Measurements from ENCODE around the gene CFAP97D2.
"Not testable (repeated sequence)": the region's sequence is repeated elsewhere in the genome, so short reads cannot be mapped to it uniquely, and the experiment has no call there.

CFAP97D2 gene

DNA sequence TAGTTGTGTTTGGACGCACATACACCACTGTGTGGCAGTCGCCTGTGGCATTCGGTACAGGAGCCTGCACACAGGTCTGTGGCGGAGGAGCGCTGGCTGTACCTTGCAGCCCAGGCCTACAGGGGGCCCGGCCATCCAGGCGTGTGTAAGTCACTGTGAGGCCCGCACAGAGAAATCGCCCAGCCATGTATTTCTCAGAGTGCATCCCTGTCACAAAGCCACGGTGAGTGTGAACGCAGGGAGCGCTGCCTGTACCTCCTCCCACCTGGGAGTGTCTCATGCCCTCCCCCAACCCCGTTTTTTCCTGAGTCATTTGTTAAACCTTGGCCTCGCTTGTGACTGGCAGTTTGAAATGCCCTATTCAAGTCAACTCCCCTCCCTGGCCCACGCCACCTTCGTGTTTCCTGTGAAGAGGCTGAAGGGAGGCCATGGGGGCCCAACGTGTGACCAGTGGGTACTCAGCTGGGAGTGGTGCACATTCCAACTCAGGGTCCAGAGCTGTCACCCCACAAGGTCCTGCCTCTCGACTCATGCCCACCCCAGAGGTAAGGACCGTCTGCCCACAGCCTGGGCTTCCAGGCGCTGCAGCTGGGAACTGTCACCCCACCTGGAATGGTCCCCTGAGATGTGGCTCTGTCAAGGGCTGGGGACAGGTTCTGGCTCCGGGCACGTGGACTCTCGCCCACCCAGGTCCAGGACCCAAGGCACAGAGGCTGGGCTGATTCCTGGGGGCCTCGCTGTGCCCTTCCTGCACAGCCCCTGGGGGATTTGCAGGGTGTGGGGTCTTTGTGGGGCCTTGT lies 35.1 kb upstream of the CFAP97D2 start:
- DNase-seq (ENCODE audit: low spot score), result no peak

DNA sequence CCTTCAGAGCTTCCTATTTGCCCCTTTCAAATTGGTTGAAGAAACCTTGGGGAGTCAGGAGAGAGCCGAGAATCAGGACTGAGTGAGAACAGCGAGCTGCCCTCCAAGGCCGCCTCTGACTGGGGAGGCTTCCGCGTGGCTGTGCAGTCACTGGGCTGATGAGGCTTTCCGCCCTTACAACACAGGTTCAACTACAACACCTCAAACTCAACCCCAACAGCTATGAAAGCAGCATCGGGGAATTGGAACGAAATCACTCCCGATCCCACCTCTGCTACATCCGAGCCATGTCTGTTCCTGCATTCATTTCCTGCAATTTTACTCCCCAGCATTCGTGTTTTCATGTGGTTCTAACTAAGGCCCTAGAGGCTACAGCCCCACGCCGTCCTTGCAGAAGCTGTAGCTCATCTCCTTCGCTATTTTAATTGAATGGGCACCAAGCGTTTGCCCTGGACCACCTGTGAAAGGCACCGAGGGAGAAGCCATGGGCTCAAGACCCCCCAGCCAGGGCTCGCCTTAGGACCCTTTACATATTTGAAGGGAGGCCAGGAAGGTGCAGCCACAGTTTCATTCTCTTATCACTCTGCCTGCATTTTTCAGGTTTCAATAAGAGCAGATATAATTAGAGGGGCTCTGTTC lies 34.3 kb upstream of the CFAP97D2 start:
- DNase-seq (ENCODE audit: low spot score), result no peak

DNA sequence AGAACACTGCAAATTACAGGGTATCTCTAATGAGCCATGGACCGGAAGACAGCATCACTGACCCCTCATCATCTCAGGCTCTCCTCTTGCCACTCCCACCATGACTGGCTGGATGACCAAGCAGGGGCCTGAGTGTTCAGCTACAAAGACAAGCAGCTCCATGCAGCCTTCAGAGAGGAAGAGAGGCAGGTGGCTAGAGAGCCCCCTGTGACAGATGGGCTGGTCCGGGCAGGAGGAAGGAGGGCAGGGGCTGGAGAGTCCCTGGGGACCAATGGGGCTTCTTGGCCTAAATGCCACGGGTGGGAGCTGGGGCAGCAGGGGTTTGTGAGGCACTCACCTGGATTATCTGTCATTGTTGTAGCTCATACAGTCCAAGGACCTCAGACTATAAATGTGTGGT lies 33.8 kb upstream of the CFAP97D2 start:
- DNase-seq (ENCODE audit: low spot score), result no peak

DNA sequence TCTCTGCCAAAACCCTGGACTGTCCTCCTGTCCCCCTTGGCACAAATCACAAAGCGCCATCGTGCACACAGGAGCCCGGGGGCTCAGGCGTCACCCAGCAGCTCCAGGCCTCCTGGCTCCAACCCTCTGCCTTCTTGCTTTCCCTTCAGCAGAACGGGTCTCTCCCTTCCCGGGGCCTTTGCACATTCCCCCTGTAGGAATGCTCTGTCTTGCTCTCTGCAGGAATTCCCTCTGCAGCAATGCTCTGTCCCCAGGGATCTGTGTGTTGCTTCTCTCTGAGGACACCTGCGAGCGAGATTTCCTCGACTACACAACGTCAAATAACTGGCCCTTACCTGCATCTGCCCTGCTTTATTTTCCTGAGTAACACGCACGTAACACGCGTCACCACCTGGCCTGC lies 33.3 kb upstream of the CFAP97D2 start:
- DNase-seq (ENCODE audit: low spot score), result no peak

DNA sequence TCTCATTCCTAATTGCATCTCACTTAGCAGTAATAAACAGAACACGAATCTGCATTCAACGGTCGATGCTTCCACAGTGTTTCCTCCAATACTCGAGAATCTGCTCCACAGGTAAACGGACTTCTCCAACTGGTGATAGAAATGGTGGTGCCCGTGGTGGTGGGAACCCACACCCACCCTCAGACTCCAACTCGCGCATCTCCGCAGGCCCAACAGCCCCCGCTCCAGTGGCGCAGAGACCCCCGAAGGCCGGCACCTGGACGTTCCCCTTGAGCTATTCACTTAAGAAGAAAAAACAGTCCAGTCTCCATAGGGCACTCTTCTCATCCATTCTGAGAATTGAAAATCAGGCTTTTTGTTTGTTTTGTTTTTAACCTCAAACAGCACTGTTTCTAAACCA lies 32.9 kb upstream of the CFAP97D2 start:
- no peak for DNase-seq (ENCODE audit: low spot score)

DNA sequence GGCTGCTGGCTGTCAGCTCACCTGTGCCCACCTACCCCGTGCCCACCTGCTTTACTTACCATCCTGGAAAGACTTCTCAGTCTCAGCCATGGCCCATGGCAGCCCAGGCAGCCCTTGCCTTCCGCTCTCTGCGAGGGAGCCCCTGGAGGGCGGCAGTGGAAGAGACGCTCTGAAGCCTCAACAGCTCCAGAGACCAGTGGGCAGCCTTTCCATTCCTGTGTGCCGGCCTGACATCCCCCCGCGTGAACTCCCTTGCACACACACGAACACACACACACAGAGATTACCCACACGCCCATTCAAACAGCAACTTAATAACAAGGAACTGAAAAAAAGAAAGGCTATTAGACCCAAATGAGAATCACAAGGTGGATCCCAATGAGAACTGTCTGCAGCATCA lies 32.4 kb upstream of the CFAP97D2 start:
- DNase-seq (ENCODE audit: low spot score), result no peak

DNA sequence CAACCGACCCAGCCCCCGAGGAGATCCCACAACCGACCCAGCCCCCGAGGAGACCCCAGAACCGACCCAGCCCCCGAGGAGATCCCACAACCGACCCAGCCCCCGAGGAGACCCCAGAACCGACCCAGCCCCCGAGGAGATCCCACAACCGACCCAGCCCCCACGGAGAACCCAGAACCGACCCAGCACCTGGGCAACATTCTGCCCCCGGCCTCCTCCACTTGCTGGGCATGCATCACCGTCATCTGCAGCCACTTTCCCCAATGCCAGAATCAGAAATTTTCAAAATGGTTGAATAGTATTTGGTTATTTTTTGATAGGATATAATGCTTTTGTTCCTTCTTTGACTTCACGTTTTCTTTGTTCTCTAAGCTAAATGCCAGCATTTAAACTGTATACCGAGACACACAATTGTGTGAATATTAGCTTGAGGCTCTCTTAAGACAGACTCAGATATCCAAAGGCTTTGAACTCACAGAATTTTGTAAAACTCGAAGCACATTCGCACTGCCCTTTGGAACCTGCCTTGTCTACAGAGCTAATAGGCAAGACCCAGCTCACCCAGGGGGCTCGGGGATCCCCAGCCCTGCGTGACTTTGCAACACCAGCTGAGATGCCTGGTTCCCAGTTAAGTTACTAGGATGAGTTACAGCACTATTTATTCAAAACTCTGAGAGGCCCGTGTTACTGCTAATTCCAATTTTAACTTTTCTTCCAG lies 31.1 kb upstream of the CFAP97D2 start:
- DNase-seq (ENCODE audit: low spot score), result no peak

DNA sequence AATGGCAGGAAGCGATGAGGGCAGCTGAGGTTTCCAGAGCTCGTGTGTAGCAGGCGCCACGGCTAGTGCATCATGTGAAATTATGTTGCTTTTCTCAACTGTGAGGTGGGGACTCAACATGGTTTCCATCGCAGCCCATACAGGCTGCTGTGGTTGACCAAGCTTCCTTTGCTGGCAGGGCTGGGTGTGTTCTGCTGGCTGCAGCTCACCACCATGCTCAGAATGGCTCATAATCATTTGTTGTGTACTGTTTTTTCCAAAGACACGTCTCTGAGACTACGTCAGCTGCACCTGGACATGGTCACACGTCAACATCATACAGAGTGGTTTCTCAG lies 30.6 kb upstream of the CFAP97D2 start:
- peak; percentile 79 for DNase-seq (ENCODE audit: low spot score)

DNA sequence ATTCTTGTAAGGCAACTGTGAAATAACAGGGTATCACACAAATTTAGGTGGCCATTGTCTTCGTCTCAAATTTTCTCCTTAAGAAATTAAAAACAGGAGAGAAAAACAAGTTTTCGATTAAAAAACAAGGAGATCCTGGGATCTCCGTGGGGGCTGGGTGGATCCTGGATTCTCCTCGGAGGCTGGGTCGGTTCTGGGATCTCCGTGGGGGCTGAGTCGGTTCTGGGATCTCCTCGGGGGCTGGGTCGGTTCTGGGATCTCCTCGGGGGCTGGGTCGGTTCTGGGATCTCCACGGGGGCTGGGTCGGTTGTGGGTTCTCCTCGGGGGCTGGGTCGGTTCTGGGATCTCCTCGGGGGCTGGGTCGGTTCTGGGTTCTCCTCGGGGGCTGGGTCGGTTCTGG lies 30.2 kb upstream of the CFAP97D2 start:
- not testable (repeated sequence) for DNase-seq (ENCODE audit: low spot score)

DNA sequence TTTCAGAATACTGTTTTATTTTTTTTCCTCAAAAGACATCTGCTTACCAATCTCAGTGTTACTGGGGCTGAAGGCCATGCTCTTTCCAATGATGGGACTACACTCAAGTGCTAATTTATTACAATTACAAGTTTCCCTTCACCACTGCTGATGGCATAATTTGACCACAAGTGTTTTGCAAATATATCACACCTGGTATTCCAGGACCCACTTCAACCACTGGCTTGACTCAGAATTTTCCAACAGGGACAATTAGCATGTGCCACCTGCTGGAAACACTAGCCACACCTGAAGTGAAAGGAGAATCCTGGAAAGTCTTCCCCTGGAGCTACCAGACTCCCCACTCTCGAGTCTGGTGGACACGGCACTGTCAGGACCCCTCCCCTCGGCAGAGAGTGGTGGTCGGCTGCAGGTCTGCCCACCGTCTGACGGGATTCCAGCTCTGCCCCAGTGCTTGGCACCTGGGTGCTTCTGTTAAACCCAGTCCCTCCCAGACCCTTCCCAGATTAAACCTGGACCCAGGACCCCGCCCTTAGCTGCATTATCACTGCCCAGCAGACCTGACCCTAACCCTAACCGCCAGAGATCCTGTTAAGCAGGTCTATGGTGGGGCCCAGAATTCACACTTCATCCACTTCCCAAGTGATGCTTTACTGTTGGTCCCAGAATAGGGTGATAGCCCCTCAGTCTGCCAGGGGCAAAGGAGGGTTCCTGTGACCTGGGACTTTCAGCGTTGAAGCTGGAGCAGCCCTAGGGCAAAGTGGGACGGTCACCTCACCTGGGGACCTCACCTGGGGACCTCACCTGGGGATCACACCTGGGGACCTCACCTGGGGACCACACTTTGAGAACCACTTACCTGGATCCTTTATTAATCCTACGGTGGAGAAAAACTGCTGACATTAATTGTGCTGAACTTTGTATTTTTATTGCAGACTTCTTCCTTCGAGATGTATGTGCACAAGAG lies 29.0 kb upstream of the CFAP97D2 start:
- no peak for DNase-seq (ENCODE audit: low spot score)

DNA sequence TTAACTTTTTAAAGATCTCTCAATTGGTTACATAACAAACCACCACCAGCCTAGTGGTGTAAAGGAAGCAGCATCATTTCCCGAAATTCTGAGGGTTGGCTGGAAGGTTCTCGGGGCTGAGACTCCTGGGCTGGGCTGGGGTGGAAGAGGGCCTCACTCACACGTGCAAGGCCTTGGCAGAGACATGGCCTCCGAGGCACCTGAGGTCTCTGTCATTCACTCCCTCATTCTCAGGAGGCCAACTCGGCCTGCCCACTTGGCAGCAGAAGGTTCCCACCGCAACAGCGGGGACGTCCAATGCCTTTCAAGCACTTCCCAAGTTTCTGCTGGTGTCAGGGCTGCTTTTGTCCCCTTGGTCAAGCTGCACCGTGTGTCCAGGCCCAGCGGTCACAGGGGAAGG lies 28.0 kb upstream of the CFAP97D2 start:
- DNase-seq (ENCODE audit: low spot score), result no peak

DNA sequence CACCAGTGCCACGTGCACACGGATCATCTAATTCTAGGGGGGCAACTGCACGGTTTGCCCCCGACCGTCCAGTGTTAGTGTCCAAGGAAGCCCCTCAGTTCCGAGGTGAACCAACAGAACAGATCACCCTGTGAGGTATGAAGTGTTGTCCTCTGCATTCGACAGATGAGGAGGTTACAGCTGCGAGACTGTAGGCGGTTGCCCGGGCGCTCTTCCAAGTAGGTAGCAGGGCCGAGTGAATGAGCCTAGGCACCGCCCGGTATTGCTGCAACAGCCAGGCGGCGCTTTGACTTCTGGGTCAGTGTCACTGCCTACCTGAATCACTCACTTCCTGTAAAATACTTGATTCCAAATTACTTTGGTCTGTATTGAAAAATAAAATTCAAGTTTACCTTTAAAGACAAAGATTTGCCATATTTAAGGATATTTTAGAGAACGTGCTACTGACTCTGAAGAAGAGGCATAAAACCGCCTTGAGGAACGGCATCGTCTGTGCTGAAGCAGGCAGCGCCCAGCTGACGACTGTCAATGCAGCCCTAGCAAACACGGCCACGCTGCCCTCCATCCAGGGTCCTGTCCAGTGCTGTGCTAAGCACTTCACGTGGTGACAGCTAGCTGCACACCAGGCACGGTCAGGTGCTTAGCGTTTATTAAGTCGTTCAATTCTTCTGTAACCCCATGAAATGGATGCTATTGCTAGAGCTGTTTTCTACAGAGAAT lies 27.3 kb upstream of the CFAP97D2 start:
- no peak for DNase-seq (ENCODE audit: low spot score)

DNA sequence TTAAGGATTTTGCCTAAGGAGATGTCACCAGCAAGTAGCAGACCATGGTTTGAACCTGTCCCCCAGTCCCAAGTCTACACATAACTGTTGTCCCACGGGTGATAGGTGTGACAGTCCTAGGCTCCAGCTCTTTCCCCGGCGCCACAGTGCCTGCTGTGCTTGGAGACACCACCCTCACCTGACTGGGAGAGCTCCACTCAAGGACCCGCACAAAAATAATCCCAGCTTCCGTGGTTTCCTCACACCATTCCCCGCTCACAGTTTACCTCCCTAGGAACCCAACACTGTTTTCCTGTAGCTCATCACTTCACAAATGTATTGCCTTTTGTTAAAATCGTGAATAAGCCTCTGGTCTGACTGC lies 26.8 kb upstream of the CFAP97D2 start:
- no peak for DNase-seq (ENCODE audit: low spot score)

DNA sequence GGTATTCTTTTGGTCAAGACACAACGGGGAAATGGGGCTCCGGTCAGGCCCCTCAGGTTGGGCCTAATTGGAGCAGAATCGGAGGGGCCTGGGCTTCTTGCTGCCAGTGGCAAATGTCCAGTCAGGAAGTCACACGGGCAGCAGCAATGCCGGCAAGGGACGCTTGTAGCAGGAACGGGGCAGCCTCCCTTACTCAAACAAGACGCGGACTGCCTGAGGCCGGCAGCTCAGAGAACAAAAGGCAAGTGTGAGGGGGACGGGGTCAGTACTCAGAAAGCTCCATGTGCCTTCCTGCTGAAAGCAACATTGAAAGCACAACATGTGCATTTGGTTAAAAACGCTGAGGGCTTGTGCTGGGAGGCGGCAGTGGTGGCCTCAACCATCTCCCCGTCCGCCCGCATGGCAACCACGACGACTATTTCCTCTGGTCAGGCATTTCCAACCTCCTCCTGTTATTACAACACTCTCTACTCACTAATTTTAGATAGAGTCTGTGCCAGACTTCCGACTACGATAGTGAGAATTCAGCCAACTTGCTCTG lies 26.2 kb upstream of the CFAP97D2 start:
- no peak for DNase-seq (ENCODE audit: low spot score)

DNA sequence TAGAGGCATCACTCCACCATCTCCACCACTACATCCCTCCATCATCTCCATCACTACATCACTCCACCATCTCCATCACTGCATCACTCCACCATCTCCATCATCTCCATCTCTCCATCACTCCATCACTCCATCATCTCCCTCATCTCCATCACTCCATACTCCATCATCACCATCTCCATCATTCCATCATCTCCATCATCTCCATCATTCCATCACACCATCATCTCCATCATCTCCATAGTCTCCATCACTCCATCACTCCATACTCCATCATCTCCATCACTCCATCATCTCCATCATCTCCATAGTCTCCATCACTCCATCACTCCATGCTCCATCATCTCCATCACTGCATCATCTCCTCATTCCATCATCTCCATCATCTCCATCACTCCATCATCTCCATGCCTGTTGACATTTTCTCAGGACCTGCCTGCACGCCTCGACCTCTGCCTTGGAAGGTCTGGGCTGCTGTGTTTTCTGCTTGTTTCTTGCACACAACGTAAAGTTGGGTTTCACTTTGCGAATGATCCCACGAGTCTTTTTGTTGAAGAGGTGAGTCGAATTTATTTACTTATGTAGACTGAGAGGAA lies 25.5 kb upstream of the CFAP97D2 start:
- no peak for DNase-seq (ENCODE audit: low spot score)

DNA sequence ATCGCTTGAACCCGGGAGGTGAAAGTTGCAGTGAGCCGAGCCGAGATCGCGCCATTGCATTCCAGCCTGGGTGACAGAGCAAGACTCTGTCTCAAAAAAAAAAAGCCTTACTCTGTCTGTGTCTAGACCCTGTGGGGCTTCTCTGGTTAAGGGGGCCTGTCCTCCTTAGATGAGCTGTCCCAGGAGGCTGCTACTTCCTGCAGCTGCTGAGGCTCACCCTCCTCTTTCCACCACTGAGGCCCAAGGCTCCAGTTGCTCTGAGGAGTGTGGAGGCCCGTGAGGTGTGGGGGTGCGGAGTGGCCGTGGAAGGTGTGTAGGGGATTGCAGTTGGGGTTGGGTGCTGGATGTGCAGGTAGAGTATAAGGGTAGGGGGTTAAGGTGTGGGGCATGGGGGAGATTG lies 24.6 kb upstream of the CFAP97D2 start:
- DNase-seq (ENCODE audit: low spot score), result no peak

DNA sequence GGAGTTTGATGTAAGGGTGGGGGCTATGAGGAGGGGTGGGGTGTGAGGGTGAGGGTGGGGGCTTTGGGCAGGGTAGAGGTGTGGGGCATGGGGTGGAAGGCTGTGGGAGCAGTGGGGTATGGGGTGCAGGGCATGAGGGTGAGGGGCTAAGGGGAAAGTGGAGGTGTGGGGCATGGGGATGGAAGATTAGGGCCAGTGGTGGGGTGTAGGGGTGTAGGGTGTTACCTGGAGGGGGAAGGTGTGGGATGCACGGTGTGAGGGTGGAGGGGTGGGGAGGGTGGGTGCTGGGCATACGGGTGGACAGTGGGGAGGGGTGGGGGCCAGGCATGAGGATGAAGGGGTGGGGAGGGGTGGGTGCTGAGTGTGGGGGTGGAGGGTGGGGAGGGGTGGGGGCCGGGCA lies 23.7 kb upstream of the CFAP97D2 start:
- DNase-seq (ENCODE audit: low spot score), result no peak

DNA sequence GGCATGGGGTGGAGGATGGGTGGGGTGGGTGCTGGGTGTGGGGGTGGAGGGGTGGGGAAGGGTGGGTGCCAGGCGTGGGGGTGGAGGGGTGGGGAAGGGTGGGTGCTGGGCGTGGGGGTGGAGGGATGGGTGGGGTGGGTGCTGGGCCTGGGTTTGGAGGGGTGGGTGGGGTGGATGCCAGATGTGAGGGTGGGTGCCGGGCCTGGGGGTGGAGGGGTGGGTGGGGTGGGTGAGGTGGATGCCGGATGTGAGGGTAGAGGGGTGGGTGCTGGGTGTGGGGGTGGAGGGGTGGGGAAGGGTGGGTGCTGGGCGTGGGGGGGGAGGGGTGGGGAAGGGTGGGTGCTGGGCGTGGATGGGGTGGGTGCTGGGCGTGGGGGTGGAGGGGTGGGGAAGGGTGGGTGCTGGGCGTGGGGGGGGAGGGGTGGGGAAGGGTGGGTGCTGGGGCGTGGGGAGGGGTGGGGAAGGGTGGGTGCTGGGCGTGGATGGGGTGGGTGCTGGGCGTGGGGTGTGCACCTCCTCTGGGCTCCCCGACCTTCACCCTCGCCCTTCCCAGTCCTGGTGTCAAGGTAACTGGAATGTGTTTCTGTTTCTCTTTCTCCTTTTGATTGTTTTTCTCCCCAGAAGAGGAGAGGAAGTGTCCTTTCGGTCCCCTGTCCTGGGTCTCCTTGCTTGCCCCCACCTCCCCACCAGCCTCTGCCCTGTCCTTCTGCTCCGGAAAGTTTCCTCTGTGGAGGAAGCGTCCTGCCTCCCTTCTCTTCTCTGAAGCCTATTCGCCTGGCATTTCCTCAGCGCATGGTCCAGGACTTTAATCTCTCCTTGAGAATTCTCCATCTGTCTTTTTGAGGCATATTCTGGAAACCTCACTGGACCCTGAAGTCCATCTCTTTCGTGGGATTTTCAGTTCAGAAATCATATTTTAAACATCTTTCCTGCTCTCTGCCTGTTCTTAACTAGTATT lies 22.9 kb upstream of the CFAP97D2 start:
- DNase-seq (ENCODE audit: low spot score), result no peak

DNA sequence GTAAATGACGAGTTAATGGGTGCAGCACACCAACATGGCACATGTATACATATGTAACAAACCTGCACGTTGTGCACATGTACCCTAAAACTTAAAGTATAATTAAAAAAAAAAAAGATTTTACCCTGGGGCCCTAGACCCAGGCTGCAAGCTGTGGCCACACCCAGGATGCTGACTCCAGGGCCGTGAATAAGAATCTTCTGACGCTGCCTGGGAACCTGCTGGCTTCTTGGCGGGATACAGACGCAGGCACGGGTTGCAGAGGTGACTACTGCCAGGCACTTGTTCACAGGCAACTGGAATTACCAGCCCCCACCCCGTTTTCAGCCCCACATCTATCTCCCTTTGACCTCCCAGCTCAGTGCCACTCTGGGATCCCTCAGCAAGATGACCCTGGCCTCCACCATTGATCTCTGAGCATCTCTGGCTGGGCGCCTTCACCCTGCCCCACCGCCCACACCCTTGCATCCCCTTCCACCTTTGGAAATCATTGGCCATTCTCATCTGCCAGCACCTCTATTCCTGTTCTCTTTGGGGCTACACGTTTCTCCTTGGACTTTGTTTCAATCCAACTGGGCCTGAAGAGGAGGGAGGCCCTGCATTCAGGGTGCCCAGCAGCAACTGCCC lies 21.1 kb upstream of the CFAP97D2 start:
- DNase-seq (ENCODE audit: low spot score), result no peak
